Epithelial cell of esophagus (primary cell): Measurements from ENCODE around the gene MBOAT7.
"Not testable (repeated sequence)": the region's sequence is repeated elsewhere in the genome, so short reads cannot be mapped to it uniquely, and the experiment has no call there.

Experiments used
- DNase-seq: peaks from one replicate; pipeline ENCODE4 v3.0.0; 2010; ENCODE audit warnings: low read depth
- H3K4me3 ChIP-seq: 2 replicates; pipeline ENCODE4 v1.5.1; 2011; ENCODE audit warnings: mild to moderate bottlenecking, low read length, control low read depth
- TF ChIP-seq, protein P1 (sequence below): IDR thresholded peaks from 2 replicates; pipeline ENCODE4 v1.5.1; 2011; ENCODE audit warnings: low read depth, mild to moderate bottlenecking, low read length, control low read depth, inconsistent platforms; ENCODE audit not compliant: insufficient read depth; ENCODE audit errors: missing control alignments

MBOAT7 gene

DNA sequence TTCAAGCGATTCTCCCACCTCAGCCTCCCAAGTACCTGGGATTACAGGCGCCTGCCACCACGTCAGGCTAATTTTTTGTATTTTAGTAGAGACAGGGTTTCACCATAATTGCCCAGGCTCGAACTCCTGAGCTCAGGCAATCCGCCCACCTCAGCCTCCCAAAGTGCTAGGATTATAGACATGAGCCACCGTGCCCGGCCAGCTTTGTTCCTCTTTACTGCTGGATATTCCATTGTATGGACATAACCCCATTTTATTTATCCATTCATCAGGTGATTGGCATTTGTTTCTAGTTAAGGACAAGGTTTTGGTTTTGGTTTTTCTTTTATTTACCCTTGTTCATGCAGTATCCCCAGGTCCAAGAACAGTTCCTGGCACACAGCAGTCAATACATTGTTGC, 7.2 kb upstream of the MBOAT7 start:
- DNase-seq = no peak
- TF ChIP-seq, protein P1, sequence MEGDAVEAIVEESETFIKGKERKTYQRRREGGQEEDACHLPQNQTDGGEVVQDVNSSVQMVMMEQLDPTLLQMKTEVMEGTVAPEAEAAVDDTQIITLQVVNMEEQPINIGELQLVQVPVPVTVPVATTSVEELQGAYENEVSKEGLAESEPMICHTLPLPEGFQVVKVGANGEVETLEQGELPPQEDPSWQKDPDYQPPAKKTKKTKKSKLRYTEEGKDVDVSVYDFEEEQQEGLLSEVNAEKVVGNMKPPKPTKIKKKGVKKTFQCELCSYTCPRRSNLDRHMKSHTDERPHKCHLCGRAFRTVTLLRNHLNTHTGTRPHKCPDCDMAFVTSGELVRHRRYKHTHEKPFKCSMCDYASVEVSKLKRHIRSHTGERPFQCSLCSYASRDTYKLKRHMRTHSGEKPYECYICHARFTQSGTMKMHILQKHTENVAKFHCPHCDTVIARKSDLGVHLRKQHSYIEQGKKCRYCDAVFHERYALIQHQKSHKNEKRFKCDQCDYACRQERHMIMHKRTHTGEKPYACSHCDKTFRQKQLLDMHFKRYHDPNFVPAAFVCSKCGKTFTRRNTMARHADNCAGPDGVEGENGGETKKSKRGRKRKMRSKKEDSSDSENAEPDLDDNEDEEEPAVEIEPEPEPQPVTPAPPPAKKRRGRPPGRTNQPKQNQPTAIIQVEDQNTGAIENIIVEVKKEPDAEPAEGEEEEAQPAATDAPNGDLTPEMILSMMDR = no peak
- H3K4me3 ChIP-seq = no peak overlapping the region

DNA sequence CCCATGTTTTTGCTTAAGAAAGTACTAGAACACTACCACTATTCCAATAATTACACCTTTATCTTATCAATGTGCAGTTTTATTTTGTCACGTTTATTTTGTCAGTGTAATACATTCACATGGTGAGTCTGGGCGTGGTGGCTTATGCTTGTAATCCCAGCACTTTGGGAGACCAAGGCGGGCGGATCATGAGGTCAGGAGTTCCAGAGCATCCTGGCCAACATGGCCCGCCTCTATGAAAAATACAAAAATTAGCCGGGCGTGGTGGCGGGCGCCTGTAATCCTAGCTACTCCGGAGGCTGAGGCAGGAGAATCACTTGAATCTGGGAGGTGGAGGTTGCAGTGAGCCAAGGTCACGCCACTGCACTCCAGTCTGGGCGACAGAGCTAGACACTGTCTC, 5.1 kb upstream of the MBOAT7 start:
- DNase-seq, H3K4me3 ChIP-seq: not testable (repeated sequence)

DNA sequence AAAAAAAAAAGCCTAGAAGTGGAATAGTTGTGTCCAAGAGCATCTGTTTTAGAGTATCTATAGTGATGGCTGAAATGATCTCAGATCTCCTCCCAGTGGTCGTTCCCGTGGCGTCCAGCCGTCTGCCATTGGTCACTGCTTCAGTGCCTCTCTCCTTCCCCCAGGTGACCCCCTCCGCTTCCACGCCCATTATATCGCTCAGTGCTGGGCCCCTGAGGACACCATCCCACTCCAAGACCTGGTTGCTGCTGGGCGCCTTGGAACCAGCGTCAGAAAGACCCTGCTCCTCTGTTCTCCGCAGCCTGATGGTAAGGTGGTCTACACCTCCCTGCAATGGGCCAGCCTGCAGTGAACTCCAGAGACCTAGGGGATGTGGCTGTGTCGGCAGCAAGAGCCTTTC, 3.6 kb upstream of the MBOAT7 start:
- DNase-seq = no peak
- TF ChIP-seq, protein P1 = no peak
- H3K4me3 ChIP-seq = no peak overlapping the region

DNA sequence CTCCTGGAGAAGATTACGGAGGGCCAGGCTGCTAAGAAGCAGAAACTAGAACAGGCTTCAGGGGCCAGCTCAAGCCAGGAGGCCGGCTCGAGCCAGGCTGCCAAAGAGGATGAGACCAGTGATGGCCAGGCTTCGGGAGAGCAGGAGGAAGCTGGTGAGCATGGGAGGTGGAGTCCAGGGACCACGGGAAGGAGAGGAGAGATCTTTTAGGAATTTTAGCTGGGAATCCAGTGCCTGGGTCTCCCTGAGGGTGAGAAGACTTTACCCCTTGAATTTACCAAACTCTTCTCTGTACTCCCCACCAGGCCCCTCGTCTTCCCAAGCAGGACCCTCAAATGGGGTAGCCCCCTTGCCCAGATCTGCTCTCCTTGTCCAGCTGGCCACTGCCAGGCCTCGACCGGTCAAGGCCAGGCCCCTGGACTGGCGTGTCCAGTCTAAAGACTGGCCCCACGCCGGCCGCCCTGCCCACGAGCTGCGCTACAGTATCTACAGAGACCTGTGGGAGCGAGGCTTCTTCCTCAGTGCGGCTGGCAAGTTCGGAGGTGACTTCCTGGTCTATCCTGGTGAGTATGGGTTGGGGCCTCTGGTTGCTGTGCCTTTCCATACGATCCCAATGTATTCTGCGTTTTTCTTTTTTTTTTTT, 2.6 kb upstream of the MBOAT7 start:
- H3K4me3 ChIP-seq = peak overlapping the region; percentile 76
- no peak for DNase-seq

DNA sequence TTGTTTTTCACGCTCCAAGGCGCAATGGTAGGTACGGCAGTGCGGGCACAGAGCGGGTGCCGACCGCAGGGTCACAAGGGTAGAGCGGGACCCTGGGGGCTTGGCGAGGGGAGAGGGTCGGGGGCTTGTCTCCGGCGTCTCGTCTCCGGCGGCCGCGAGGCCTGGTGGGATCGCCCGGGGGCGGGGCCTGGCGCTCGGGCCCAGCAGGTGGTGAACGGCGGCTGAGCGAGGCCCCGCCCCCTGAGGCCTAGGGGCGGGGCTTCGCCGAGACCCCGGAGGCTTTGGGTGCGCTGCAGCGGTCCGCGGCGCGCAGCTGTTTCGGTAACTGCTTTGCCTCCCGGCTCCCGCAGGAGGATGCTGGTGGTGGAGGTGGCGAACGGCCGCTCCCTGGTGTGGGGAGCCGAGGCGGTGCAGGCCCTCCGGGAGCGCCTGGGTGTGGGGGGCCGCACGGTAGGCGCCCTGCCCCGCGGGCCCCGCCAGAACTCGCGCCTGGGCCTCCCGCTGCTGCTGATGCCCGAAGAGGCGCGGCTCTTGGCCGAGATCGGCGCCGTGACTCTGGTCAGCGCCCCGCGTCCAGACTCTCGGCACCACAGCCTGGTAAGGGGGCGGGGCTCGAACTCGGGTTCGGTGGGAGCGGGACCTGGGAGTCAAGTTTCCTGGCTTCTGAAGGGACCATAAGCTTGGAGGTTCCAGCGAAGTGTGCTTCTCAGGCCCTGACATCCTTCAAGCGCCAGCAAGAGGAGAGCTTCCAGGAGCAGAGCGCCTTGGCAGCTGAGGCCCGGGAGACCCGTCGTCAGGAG, 1.8 kb upstream of the MBOAT7 start, which contains the start of gene TSEN34:
Gene TSEN34 (plus strand): TSS at position 298 of the 800 bp plus-strand sequence. CDS start 57 bp downstream, at position 355.
- TF ChIP-seq, protein P1 = no peak
- peak; percentile 86 for DNase-seq
- peak within 1 kb of the TSS; percentile 76 for H3K4me3 ChIP-seq

More for the DNA sequence above, 2.6 kb upstream of the MBOAT7 start:
- TF ChIP-seq, protein P1 = no peak

DNA sequence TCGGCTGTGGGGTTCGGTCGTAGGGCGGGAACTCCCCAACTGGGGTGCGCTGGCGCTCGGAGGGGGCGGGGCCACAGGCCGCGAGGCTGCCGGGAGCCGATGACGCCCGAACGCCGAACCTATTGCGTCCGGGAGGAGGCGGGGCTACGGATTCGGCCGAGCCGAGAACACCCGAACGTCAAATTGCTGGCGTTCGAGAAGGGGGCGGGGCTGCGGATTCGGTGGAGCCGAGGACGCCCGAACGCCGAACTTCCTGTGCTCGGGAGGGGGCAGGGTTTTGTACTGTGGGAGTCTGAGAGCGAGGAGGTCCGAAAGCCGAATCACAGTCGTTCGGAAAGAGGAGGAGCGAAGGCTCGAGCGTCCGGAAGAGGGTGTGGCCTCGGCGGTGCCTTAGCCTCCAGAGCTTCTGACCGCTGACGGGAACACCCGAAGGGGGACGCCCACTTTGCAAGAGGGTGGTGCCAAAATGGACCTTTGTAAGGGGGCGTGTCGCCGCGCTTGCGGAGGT, 1.2 kb upstream of the MBOAT7 start:
- peak; percentile 99 for DNase-seq
- H3K4me3 ChIP-seq = peak overlapping the region; percentile 76
- TF ChIP-seq, protein P1 = no peak

DNA sequence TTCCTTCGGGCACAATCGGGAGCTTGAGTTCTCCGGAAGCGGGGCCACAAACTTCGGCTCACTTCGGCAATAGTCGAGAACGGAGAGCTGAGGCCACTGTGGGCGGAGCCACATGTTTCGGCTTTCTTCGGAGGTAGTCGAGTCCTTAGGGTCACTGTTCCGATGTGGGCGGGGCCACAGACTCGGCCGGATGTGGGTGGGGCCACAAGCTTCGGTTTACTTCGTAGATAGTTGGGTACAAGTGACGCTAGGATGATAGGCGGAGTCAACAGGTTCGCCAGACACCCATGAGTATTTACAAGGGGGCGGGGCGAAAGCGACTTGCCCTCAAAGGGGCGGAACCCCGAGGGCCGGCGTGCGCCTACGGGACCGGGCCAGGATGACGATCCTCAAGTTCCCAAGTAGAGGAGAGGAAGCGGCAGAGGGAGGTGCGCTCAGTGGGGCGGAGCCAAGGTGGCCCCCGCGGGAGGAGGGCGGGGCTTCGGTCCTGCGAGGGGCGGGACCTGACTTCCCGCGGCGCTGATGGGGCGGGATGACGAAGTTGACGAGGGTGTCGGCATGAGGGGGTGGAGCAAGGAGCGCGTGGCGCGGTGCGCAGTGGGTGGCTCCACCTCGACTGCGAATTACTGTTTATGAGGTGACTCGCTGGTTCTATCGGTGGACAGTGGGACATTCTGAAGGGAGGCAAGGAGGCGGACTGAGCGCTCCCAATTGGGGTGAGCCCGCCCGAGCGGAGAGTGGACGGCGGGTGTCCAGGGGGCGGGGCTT, 539 bp upstream of the MBOAT7 start:
- TF ChIP-seq, protein P1 = no peak
- DNase-seq = peak; percentile 100
- H3K4me3 ChIP-seq = peak overlapping the region; percentile 76
